Camera-type eye (tissue), 1 donor: ENCODE measurements around the gene POM121C. TPM values are rescaled to one million over a fixed set of nuclear protein-coding genes. Genes with fewer than 3 reads are reported as not detected.

ENCODE experiments used
- total RNA-seq: library from RNA; depleted of rRNA; stranded (reverse); fragments of >200 nt; gene quantifications from one replicate; pipeline ENCODE4 v1.2.3, GENCODE V29; 2014

Gene POM121C
- total RNA-seq = 34.8 TPM

DNA sequence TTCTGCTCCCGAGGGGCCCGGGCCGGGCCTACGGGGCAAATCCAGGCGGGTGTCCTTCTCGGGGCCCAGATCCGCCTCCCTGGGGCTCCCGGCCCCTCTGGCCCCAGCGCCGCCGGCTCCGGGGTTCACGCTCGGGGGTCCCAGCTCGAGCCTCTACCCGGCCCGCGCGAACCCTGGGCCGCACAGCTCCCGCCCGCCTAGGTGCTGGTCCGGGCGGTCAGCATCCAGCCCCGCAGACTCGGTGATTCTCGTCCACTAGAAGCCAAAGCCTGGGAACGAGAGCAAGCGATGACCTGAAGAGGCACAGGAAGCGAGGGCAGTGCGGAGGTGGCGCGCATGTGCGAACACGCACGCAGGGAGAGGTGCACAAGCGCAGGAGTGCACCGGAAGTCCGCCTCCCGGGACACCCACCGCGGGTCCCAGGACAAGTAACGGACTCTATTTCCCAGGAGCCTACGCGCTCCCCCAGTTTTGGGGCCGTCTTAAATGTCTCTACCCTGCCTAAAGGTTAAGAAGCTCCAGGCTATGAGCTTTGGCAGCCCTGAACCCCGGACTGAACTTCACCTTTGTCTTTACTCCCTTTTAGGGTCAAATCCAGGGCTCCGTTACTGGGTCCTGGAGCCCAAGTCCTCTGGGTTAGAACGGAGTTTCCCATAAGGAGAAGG lies at the start of gene POM121C:
TSS of gene POM121C (minus strand) at position 321 of the 665 bp plus-strand sequence. CDS start 44,803 bp downstream, outside the sequence.

DNA sequence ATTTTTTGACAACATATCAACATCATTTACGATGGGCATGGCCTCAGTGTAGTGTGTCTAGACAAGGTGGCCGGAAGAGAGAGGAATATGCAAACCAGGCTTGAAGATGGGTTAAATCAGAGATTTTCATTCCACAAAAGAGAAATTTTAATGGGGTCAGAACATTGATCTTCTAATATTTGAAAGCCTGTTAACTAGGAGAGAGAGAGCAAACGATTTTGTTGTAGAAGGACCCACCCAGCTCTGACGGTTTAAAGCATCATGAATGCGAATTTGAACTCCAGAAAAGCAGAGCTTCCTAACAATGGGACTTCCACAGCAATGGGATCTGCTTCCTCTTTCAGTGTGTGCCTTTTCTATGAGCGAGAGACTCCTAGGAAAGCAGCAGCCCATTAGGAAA lies 5.9 kb upstream of the POM121C start, which contains the start of gene SPDYE5:
TSS of gene SPDYE5 (plus strand) at position 301 of the 400 bp plus-strand sequence. CDS start 1,728 bp downstream, outside the sequence.

DNA sequence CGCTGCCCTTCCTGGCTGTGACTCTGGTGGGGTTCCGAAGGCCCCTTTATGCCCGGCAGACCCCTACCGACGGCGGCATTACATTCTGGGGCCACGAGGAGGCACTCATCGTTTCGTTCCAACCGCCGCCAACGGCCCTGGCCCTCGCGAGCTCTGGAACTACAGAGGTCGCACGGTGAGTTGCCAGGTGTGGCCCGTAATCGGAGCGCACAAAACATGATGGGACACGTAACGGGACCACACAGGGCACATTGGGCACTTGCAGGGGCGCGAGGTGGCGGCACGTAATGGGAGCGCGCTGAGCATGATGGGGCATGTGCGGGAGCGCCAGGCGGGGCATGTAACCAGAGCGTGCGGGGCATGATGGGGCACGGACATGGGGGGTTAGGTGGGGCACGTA lies 90.8 kb downstream of the POM121C start, which contains the start of gene TRIM73:
TSS of gene TRIM73 (plus strand) at position 301 of the 400 bp plus-strand sequence. CDS start 3,305 bp downstream, outside the sequence.

Other genes starting within 250 kb of the POM121C start
- gene TRIM73, start 90.7 kb downstream of the POM121C start, total RNA-seq = 2.0 TPM
- gene SPDYE5, start 6.0 kb upstream of the POM121C start, total RNA-seq = 0.22 TPM